ENCODE measurements around the gene TMEM184B.
A peak's percentile ranks its signal among the peaks of the same experiment; 100 is the strongest.

Gene TMEM184B

GRCh38 chr22:38314933-38315822 lies 42.4 kb upstream of the TMEM184B start:
- Histone ChIP-seq H3K9ac (ENCODE audit: low read length in 5 of 5) (peak overlapping the region; percentile 89 to 96 (median 92)), H3K27ac (ENCODE audit: low read depth, low read length) (peak overlapping the region; percentile 95), H3K9me3 (ENCODE audit: control insufficient read depth in 5 of 5, low read length in 5 of 5) (no peaks in the 10 kb centered on the region), H3K4me3 (ENCODE audit: low read depth in 1 of 5, low read length in 5 of 5) (peak overlapping the region; percentile 74 to 94 (median 82)), H3K4me1 (ENCODE audit: control insufficient read depth in 5 of 5, insufficient read depth in 5 of 5, low read length in 5 of 5) (peaks cover 33 to 77% (median 74%) of the 10 kb centered on the region in 5 donors), H3K27me3 (ENCODE audit: control insufficient read depth in 5 of 5, insufficient read depth in 4 of 5, low read length in 5 of 5) (no peaks in the 10 kb centered on the region), H3K36me3 (ENCODE audit: control insufficient read depth in 5 of 5, insufficient read depth in 5 of 5, low read length in 5 of 5) (peaks cover 0 to 18% (median 16%) of the 10 kb centered on the region in 5 donors)

DNA sequence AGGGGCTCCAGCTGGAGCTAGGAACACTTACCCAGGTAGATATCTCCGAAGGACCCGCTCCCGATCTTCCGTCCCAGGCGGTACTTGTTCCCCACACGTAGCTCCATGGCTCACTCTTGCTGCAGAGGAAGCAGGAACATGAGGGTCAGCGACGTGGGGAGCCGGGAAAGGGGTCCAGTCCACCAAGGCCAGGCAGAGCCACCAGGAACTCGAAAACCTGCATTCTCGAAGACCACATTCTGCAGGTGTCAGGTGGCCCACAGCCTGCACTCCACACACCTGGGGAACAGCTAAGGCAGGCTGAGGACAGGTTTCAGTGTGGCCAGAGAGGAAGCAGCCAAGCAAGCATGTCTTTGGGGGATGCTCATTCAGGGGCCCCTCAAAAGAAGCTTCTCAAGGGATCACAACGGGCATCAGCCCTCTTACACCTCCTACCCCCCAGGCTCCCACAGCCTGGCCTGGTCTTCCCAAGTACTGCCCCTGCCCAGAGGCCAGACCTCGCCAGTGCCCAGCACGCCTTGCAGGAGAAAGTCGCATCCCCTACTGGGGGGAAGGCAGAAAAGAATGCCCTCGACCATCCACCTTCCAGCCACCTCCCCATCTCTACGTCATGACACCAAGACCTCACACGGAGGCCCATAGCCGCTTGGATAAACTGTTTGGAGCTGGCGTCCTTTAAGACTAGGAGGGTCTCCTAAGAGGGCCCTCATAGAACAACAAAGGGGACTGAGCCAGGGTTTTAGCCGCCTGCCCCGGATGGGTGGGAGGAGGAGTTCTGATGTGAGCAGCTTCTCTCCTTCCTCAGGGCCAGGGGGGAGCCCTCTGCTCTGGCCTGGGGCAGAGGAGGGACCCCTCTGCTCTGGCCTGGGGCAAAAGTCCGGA lies 41.5 kb upstream of the TMEM184B start:
- peaks cover 0 to 24% (median 18%) of the 10 kb centered on the region in 5 donors for H3K36me3 ChIP-seq (ENCODE audit: control insufficient read depth in 5 of 5, insufficient read depth in 5 of 5, low read length in 5 of 5)
- no peaks in the 10 kb centered on the region for H3K9me3 ChIP-seq (ENCODE audit: control insufficient read depth in 5 of 5, low read length in 5 of 5)
- H3K27me3 ChIP-seq (ENCODE audit: control insufficient read depth in 5 of 5, insufficient read depth in 4 of 5, low read length in 5 of 5) = no peaks in the 10 kb centered on the region
- peak overlapping the region; percentile 74 to 94 (median 82) for H3K4me3 ChIP-seq (ENCODE audit: low read depth in 1 of 5, low read length in 5 of 5)
- H3K27ac ChIP-seq (ENCODE audit: low read depth, low read length) = peak overlapping the region; percentile 95
- peaks cover 36 to 85% (median 83%) of the 10 kb centered on the region in 5 donors for H3K4me1 ChIP-seq (ENCODE audit: control insufficient read depth in 5 of 5, insufficient read depth in 5 of 5, low read length in 5 of 5)
- H3K9ac ChIP-seq (ENCODE audit: low read length in 5 of 5) = peak overlapping the region; percentile 89 to 96 (median 92)

- H3K27me3 ChIP-seq (ENCODE audit: control insufficient read depth in 5 of 5, insufficient read depth in 4 of 5, low read length in 5 of 5) = no peaks in the 10 kb centered on the region
- peaks cover 37 to 92% (median 88%) of the 10 kb centered on the region in 5 donors for H3K4me1 ChIP-seq (ENCODE audit: control insufficient read depth in 5 of 5, insufficient read depth in 5 of 5, low read length in 5 of 5)
- peak overlapping the region in 3 of 5 donors; percentile 74 to 82 (median 79) for H3K4me3 ChIP-seq (ENCODE audit: low read depth in 1 of 5, low read length in 5 of 5)
These were observed 40.7 kb upstream of the TMEM184B start for GRCh38 chr22:38313384-38313955.

GRCh38 chr22:38312261-38312800 lies 39.5 kb upstream of the TMEM184B start:
- H3K36me3 ChIP-seq (ENCODE audit: control insufficient read depth in 5 of 5, insufficient read depth in 5 of 5, low read length in 5 of 5) = peaks cover 0 to 35% (median 29%) of the 10 kb centered on the region in 5 donors
- H3K4me3 ChIP-seq (ENCODE audit: low read depth in 1 of 5, low read length in 5 of 5) = no peak overlapping the region
- H3K9ac ChIP-seq (ENCODE audit: low read length in 5 of 5) = no peak overlapping the region
- no peaks in the 10 kb centered on the region for H3K27me3 ChIP-seq (ENCODE audit: control insufficient read depth in 5 of 5, insufficient read depth in 4 of 5, low read length in 5 of 5)
- no peaks in the 10 kb centered on the region for H3K9me3 ChIP-seq (ENCODE audit: control insufficient read depth in 5 of 5, low read length in 5 of 5)
- peaks cover 30 to 84% (median 80%) of the 10 kb centered on the region in 5 donors for H3K4me1 ChIP-seq (ENCODE audit: control insufficient read depth in 5 of 5, insufficient read depth in 5 of 5, low read length in 5 of 5)
- H3K27ac ChIP-seq (ENCODE audit: low read depth, low read length) = peak overlapping the region; percentile 95

More at GRCh38 chr22:38313384-38313955, 40.7 kb upstream of the TMEM184B start:
- H3K9ac ChIP-seq (ENCODE audit: low read length in 5 of 5) = peak overlapping the region in 2 of 5 donors; percentile 25 to 96
- peak overlapping the region; percentile 95 for H3K27ac ChIP-seq (ENCODE audit: low read depth, low read length)
- no peaks in the 10 kb centered on the region for H3K9me3 ChIP-seq (ENCODE audit: control insufficient read depth in 5 of 5, low read length in 5 of 5)
- H3K36me3 ChIP-seq (ENCODE audit: control insufficient read depth in 5 of 5, insufficient read depth in 5 of 5, low read length in 5 of 5) = peaks cover 0 to 31% (median 26%) of the 10 kb centered on the region in 5 donors

DNA sequence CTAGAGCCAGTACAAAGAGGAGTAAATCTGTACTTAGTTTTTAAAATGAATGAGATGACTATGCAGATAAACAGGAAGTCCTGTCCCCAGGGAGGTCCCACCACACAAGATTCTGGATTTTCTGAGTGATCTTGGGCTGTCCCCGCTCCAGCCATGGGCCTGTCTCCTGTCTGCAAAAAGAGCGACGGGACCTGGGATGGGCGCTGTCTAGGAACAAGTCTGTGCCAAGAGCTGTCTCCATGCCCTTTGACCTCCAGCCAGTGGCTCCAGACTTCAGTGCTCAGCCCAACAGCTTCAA lies 38.5 kb upstream of the TMEM184B start:
- H3K27ac ChIP-seq (ENCODE audit: low read depth, low read length) = peak overlapping the region; percentile 80
- H3K9ac ChIP-seq (ENCODE audit: low read length in 5 of 5) = no peak overlapping the region

DNA sequence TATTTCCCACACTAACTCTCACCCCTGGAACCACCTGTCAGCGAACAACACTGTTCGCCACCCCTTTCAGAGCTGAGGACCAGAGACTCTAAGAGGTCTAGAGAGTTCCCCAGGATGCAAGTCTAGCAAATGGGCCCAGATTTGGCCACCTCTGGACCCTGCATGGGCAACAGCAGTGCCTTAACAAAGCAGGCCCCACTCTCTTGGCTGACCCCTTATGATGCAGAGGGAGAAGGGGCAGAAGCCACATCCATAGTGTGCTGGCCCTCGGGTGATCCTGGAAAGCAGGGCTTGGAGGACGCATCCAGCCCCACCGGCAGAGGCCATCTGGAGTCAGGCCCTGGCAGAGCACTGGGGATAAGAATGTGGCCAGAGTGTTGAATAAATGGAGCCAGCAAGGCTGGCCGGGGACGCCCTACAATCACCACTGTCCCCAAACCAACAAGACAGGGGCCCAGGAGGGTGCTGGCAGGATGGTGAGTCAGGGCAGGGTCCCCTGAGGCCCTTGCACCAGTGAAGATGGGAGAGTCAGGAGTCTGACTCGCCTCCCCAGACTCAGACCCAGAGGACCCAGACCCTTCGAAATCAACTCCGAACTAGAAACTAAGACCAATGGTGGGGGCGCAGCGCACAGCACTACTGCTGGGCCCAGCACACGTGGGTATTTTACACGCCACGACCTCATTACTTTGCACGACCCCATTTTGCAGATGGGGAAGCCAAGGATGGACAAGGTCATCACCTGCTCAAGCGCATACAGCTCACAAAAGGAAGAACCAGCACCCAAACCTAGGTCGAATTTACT lies 37.9 kb upstream of the TMEM184B start:
- no peaks in the 10 kb centered on the region for H3K9me3 ChIP-seq (ENCODE audit: control insufficient read depth in 5 of 5, low read length in 5 of 5)
- H3K27ac ChIP-seq (ENCODE audit: low read depth, low read length) = peak overlapping the region; percentile 80
- H3K9ac ChIP-seq (ENCODE audit: low read length in 5 of 5) = peak overlapping the region in 2 of 5 donors; percentile 46 to 56
- H3K36me3 ChIP-seq (ENCODE audit: control insufficient read depth in 5 of 5, insufficient read depth in 5 of 5, low read length in 5 of 5) = peaks cover 0 to 35% (median 29%) of the 10 kb centered on the region in 5 donors
- H3K4me1 ChIP-seq (ENCODE audit: control insufficient read depth in 5 of 5, insufficient read depth in 5 of 5, low read length in 5 of 5) = peaks cover 31 to 87% (median 82%) of the 10 kb centered on the region in 5 donors
- no peaks in the 10 kb centered on the region for H3K27me3 ChIP-seq (ENCODE audit: control insufficient read depth in 5 of 5, insufficient read depth in 4 of 5, low read length in 5 of 5)
- peak overlapping the region in 4 of 5 donors; percentile 6 to 19 (median 16) for H3K4me3 ChIP-seq (ENCODE audit: low read depth in 1 of 5, low read length in 5 of 5)

More for the DNA sequence above, 38.5 kb upstream of the TMEM184B start:
- H3K9me3 ChIP-seq (ENCODE audit: control insufficient read depth in 5 of 5, low read length in 5 of 5) = no peaks in the 10 kb centered on the region
- H3K4me1 ChIP-seq (ENCODE audit: control insufficient read depth in 5 of 5, insufficient read depth in 5 of 5, low read length in 5 of 5) = peaks cover 30 to 87% (median 82%) of the 10 kb centered on the region in 5 donors
- no peak overlapping the region for H3K4me3 ChIP-seq (ENCODE audit: low read depth in 1 of 5, low read length in 5 of 5)
- peaks cover 0 to 35% (median 29%) of the 10 kb centered on the region in 5 donors for H3K36me3 ChIP-seq (ENCODE audit: control insufficient read depth in 5 of 5, insufficient read depth in 5 of 5, low read length in 5 of 5)
- no peaks in the 10 kb centered on the region for H3K27me3 ChIP-seq (ENCODE audit: control insufficient read depth in 5 of 5, insufficient read depth in 4 of 5, low read length in 5 of 5)

DNA sequence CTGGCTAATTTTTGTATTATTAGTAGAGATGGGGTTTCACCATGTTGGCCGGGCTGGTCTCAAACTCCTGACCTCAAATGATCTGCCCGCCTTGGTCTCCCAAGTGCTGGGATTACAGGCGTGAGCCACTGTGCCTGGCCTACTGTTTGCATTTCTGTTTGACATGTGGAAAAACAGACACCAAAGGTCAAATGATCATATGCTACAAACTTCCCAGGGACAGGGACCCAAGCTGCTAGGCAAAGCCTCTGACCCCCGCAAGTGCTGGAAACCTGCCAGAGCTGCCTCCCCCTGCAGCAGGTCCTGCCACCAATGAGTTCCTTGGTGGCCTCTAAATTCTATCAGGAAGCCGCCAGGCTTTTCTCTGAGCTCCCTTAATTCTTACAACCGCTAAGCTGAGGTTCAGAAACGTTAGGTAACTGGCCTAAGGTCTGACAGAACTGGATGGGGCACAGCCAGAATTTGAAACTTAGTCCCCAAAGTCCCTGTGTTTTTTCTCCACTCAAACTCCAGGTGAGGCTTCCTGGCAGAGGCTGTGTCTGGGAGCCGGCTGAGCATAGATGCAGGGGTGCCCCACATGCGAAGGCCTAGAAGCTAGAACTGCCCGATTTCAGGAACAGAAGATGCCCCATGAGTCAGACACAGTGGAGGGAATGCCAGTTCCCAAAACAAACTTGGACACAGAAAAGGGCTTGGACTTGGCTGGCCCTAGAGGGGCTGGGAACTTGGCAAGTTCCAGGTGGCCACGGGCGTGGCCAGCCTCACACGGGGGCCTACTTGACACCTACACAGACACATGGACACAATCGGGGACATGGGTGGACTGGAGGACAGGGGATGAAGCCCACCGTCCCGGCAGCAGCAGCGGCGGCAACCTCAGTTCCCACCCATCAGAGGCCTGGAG lies 37.1 kb upstream of the TMEM184B start:
- Histone ChIP-seq H3K9ac (ENCODE audit: low read length in 5 of 5) (peak overlapping the region in 2 of 5 donors; percentile 7 to 56), H3K9me3 (ENCODE audit: control insufficient read depth in 5 of 5, low read length in 5 of 5) (no peaks in the 10 kb centered on the region), H3K27me3 (ENCODE audit: control insufficient read depth in 5 of 5, insufficient read depth in 4 of 5, low read length in 5 of 5) (no peaks in the 10 kb centered on the region), H3K36me3 (ENCODE audit: control insufficient read depth in 5 of 5, insufficient read depth in 5 of 5, low read length in 5 of 5) (peaks cover 0 to 35% (median 29%) of the 10 kb centered on the region in 5 donors), H3K4me1 (ENCODE audit: control insufficient read depth in 5 of 5, insufficient read depth in 5 of 5, low read length in 5 of 5) (peaks cover 33 to 87% (median 82%) of the 10 kb centered on the region in 5 donors), H3K27ac (ENCODE audit: low read depth, low read length) (peak overlapping the region; percentile 80), H3K4me3 (ENCODE audit: low read depth in 1 of 5, low read length in 5 of 5) (peak overlapping the region in 1 of 5 donors; percentile 13)

- Histone ChIP-seq H3K36me3 (ENCODE audit: control insufficient read depth in 5 of 5, insufficient read depth in 5 of 5, low read length in 5 of 5) (peaks cover 0 to 37% (median 33%) of the 10 kb centered on the region in 5 donors), H3K9me3 (ENCODE audit: control insufficient read depth in 5 of 5, low read length in 5 of 5) (no peaks in the 10 kb centered on the region), H3K27me3 (ENCODE audit: control insufficient read depth in 5 of 5, insufficient read depth in 4 of 5, low read length in 5 of 5) (no peaks in the 10 kb centered on the region), H3K27ac (ENCODE audit: low read depth, low read length) (peak overlapping the region; percentile 80), H3K4me3 (ENCODE audit: low read depth in 1 of 5, low read length in 5 of 5) (no peak overlapping the region), H3K4me1 (ENCODE audit: control insufficient read depth in 5 of 5, insufficient read depth in 5 of 5, low read length in 5 of 5) (peaks cover 39 to 87% (median 82%) of the 10 kb centered on the region in 5 donors), H3K9ac (ENCODE audit: low read length in 5 of 5) (peak overlapping the region in 2 of 5 donors; percentile 1 to 44)
These were observed 36.1 kb upstream of the TMEM184B start for GRCh38 chr22:38308791-38309498.

All from subcutaneous abdominal adipose tissue (tissue), 5 donors.